ENCODE results near the gene PLCB4.

GRCh38 chr20:9062066-9062465 is 6.8 kb upstream of the PLCB4 start:
- TF ChIP-seq POLR2A (IDR thresholded peaks at IDR 0.05) (no peak), CTCF (IDR thresholded peaks at IDR 0.05) (no peak)

Data from vagina (tissue), 2 donors.